Mucosa of descending colon (tissue), 3 donors: ENCODE measurements around the gene SLC9A7. TPM values are rescaled to one million over a fixed set of nuclear protein-coding genes. Genes with fewer than 3 reads are reported as not detected.

Experiments
- ATAC-seq: fragments of 200-7000 bp; cut with Tn5 transposase; one replicate; pipeline ENCODE4 v1.9.1; 2020; ENCODE audit warnings: mild to moderate bottlenecking, moderate library complexity
- DNase-seq, 3 donors: peaks; one replicate each; pipeline ENCODE4 v3.0.0-alpha.2; 2020
- H3K36me3 ChIP-seq: fragments of 200-600 bp; one replicate; pipeline ENCODE4 v1.8.0; 2021; ENCODE audit warnings: low read depth, mild to moderate bottlenecking
- H3K4me1 ChIP-seq: fragments of 200-600 bp; one replicate; pipeline ENCODE4 v1.8.0; 2021; ENCODE audit warnings: low read depth, mild to moderate bottlenecking
- H3K4me3 ChIP-seq: fragments of 200-600 bp; one replicate; pipeline ENCODE4 v1.8.0; 2021; ENCODE audit warnings: mild to moderate bottlenecking
- H3K9me3 ChIP-seq: fragments of 200-600 bp; one replicate; pipeline ENCODE4 v1.8.0; 2021; ENCODE audit warnings: mild to moderate bottlenecking
- intact Hi-C, 2 donors: fragments of 100-400 bp; cut with DNase I in 1 of 2; cut with micrococcal nuclease in 1 of 2; formaldehyde crosslinking; loops; one replicate each; pipeline versions ENCODE4 v1.11.0 to v1.11.1; 2022; cut with DNase I, micrococcal nuclease
- total RNA-seq, 3 donors: library from RNA; stranded (reverse); fragmentation: NEBNext Ultra II Directional in 2 of 3; extraction: Animal tissue kit (Norgen Biotek cat#: 25700) in 2 of 3; gene quantifications; one replicate each; pipeline versions ENCODE4 v1.2.1 to v1.2.4, GENCODE V29; 2021 to 2023
- TF ChIP-seq, protein P1 (sequence below): fragments of 200-600 bp; IDR thresholded peaks from one replicate; pipeline ENCODE4 v1.8.0; 2022; ENCODE audit warnings: antibody characterized with exemption, mild to moderate bottlenecking
- donor health status: DM: no; HTN: no; CAD: no; lungs with moderate emphysema.
- donor health status: DM: no; HTN: no; CAD: no.
- donor health status: DM: no; HTN: yes; CAD: no.

SLC9A7 gene
- total RNA-seq, 3 donors from 2014 or later: 0.46 to 2.7 (median 1.3) TPM

DNA sequence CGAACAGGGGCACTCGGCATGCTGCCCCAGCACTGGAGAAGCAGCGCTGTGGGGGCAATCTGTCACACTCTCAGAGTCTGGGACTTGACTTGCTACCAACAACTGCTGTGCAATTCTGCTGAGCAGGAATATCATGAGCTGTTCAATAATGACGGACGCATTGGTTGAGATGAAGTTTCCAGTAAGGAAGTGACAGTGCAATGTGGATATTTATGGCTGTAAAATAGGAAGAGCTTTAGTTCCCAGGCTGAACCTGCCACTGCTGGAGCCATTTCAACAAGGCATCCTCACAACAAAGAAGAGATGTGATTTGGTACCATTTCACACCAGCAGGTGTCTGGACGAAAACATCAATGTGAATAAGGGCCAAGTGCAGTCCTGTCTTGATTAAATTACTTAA, 161.1 kb downstream of the SLC9A7 start:
- intact Hi-C loops: no loop called here
- TF ChIP-seq, protein P1, sequence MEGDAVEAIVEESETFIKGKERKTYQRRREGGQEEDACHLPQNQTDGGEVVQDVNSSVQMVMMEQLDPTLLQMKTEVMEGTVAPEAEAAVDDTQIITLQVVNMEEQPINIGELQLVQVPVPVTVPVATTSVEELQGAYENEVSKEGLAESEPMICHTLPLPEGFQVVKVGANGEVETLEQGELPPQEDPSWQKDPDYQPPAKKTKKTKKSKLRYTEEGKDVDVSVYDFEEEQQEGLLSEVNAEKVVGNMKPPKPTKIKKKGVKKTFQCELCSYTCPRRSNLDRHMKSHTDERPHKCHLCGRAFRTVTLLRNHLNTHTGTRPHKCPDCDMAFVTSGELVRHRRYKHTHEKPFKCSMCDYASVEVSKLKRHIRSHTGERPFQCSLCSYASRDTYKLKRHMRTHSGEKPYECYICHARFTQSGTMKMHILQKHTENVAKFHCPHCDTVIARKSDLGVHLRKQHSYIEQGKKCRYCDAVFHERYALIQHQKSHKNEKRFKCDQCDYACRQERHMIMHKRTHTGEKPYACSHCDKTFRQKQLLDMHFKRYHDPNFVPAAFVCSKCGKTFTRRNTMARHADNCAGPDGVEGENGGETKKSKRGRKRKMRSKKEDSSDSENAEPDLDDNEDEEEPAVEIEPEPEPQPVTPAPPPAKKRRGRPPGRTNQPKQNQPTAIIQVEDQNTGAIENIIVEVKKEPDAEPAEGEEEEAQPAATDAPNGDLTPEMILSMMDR: no peak
- ATAC-seq: no peak
- no peaks in the 10 kb centered on the region for H3K36me3 ChIP-seq
- no peak overlapping the region for H3K4me3 ChIP-seq
- H3K9me3 ChIP-seq: no peaks in the 10 kb centered on the region
- H3K4me1 ChIP-seq: no peaks in the 10 kb centered on the region
- no peak for DNase-seq

DNA sequence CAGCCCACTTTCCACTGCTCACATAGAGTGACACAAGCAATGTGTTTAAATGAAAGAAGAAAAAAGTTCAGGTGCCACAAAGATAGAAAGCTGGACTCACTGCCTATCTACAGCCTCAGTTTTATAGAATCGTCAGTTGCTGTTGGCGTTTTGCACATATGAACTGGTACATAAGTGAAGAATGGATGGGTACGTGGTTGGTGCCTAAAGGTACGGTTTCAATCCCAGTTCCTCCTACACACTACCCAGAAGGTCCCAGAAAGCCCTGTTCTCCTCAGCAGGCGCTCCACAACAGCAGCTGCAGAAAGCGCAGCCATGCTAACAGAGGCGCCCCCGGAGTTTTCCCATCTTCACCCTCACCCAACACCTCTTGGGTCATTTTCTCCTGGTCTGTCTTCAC, 161.7 kb downstream of the SLC9A7 start:
- intact Hi-C loops: no loop called here
- ATAC-seq: no peak
- TF ChIP-seq, protein P1: no peak
- Histone ChIP-seq H3K4me3 (no peak overlapping the region), H3K9me3 (no peaks in the 10 kb centered on the region), H3K4me1 (no peaks in the 10 kb centered on the region), H3K36me3 (no peaks in the 10 kb centered on the region)
- no peak for DNase-seq

DNA sequence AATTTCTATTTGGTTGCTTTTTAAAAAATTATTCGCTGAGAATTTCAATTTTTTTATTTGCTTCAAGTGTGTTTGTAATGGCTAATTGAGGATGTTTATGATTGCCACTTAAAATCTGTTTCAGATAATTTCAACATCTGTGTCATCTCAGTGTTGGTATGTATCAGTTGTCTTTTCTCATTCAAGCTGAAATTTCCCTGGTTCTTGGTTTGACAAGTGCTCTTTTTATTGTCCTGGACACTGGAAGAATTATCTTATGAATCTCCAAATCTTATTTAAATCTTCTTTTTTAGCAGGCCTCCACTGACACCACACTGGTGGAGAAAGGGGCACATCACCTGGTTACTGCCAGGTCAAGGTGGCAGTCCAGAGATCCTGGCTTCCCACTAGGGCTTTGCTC, 163.8 kb downstream of the SLC9A7 start:
- Histone ChIP-seq H3K36me3 (no peaks in the 10 kb centered on the region), H3K9me3 (no peaks in the 10 kb centered on the region), H3K4me1 (no peaks in the 10 kb centered on the region), H3K4me3 (no peak overlapping the region)
- DNase-seq (no peak), ATAC-seq (no peak)
- intact Hi-C loops: no loop called here
- TF ChIP-seq, protein P1: no peak

DNA sequence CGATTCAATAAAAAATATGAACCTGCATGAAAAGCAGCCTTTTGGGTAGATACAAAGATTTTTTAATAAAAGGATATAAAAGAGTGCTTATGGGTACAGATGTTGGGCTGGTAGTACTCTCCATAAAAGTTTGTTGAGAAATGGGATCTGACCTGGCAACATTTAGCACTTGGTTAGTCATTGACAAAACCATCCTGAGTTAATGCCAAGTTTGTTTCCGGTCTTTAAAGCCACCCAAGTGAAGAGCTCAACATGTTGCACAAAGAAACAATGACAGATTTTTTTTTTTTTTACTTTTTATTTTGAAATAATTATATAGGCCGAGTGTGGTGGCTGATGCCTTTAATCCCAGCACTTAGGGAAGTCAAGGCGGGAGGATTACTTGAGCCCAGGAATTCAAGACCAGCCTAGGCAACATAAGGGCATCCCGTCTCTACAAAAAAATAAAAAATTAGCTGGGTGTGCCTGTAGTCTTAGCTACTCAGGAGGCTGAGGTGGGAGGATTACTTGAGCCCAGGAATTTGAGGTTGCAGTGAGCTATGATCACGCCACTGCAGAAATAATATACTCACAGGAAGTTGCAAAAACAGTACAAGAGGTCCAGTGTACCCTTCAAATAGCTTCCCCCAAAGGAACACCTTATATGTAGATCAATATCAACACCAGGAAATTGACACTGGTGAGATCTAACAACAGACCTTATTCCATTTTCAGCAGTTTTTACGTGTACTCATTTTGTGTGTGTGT, 168.8 kb downstream of the SLC9A7 start:
- H3K9me3 ChIP-seq: no peaks in the 10 kb centered on the region
- ATAC-seq: no peak
- no peak for DNase-seq
- H3K4me3 ChIP-seq: no peak overlapping the region
- H3K4me1 ChIP-seq: no peaks in the 10 kb centered on the region
- intact Hi-C loops: no loop called here
- H3K36me3 ChIP-seq: no peaks in the 10 kb centered on the region
- TF ChIP-seq, protein P1: no peak

DNA sequence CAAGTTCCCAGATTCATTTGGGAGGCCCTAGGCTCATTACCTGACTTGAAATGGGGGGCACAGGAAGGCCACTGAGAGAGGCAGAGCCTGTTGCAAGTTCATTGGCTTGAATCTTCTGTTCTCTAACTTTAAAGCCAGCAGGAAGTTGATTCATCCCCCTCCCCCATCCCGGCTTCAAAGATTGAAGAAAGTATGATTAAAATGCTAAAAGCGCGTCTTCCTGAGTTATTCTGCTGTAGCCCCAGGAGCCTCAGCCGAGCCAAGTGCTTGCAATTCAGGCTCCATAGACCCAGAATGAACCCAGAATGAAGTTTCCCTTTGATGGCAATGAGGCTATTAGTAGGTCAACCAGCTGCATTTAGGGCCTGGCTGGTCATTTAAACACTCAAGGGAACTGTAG, 170.7 kb downstream of the SLC9A7 start:
- DNase-seq (peak in 1 of 3 donors; percentile 47), ATAC-seq (peak; percentile 12)
- intact Hi-C loops: no loop called here
- Histone ChIP-seq H3K36me3 (no peaks in the 10 kb centered on the region), H3K4me3 (no peak overlapping the region), H3K9me3 (no peaks in the 10 kb centered on the region), H3K4me1 (no peaks in the 10 kb centered on the region)
- TF ChIP-seq, protein P1: no peak
